Medulla oblongata (tissue), 1 donor: ENCODE data around the gene DCAF7.

Experiments
- DNase-seq: peaks from one replicate; pipeline ENCODE4 v3.0.0-alpha.2; 2015; ENCODE audit errors: extremely low spot score

DCAF7 gene

DNA sequence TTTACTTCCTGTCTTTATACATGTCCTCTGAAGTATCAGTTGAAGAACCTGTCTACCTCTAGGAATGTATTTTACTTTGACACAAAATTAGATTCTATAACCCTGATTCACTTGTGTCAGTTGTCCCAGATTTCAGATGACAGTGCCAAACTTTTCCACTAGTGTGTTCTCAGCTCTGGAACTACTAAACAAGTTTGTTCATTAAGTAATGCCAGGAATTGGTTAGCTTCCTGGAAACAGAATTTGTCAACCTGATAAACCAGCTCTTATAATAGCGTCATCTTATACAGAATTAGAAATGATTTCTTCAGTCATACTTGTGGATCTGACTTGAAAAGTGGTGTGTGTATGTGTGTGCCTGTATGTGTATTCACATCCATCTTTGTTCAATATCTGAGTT lies 79.3 kb downstream of the DCAF7 start:
- DNase-seq, result no peak

DNA sequence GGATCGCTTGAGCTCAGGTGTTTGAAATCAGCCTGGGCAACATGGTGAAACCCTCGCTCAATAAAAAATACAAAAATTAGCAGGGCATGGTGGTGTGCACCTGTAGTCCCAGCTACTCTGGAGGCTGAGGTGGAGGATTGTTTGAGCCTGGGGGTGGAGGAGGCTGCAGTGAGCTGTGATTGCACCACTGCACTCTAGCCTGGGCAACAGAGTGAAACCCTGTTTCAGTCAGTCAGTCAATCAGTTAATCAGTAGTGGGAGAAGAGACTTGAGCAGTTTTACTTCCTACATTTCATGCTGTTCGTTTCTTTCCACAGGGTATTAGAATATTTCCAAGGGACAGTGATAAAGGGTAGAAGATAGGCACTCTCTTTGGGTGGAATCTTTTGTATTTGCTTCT lies 80.8 kb downstream of the DCAF7 start:
- no peak for DNase-seq

DNA sequence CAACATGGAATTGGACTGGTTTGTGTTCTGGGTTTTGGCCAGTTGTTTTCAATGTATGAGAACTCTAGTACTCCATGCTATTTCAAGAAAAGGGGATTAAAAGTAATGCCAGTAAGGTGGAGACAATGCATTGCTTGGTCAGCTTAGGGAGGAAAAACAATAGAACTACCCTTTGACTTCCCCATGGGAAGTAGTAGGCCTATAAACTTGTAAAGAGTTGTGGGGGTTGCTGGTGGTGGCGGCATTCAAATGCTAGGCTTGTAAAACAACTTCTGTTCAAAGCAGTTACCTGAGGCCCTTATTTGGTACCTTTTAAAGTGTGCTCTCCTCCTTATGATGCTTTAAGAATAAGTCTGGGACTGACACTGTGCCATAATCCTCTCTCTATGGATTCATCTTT lies 81.3 kb downstream of the DCAF7 start:
- no peak for DNase-seq

DNA sequence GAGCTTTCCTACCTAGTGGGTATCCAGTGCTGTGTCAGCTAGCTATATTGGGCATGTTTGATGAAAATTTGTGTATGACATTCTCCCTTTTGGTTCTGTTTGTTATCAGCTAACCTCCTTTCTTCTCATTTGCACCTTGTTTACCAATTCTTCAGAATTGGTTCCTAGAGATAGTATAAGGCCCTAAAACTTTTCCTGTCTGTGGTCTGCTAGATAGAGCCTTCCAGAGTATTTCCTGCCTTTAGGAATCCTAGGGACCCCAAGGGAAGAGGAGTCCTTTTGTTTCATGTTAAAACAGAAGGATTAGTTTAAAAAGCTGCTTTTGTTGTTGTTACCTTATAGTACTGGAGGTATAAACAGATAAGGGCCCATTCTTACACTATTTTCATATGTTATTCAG lies 83.5 kb downstream of the DCAF7 start:
- no peak for DNase-seq

DNA sequence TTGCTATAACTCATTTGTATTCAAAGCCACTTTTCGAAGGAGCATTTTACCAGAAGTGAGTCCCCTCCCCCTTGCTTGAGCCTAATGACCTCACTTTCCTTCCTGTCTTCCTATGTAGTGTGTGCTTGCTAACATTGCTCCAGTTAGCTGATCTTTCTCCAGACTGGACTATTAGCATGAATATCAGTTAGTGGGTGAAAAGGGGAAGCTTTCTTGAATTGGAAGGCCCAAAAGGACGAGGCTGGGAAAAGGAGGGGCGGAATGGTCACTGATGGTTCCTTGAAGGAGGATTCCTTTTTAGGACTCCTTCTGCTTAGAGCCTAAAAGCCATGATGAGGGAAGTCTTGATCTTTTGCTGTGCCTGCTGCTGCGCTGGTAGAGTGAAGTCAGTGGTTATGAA lies 83.9 kb downstream of the DCAF7 start:
- peak; percentile 47 for DNase-seq

DNA sequence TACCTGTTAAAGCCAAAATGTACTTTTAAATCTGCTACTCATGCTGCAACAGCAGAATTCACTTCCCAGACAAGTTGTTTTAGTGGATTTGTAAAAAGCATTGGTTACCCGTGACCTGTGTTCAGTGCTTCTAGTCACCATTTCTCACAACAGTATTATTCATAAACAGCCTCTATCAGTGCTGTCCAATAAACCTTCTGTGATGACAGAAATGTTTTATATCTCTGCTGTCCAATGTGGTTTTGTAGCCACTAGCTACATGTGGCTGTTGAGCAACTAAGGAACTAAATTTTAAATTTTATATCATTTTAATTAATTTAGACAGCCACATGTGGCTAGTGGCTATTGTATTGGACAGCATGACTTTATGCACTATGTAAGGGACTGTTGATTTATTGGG lies 84.5 kb downstream of the DCAF7 start:
- DNase-seq, result no peak

DNA sequence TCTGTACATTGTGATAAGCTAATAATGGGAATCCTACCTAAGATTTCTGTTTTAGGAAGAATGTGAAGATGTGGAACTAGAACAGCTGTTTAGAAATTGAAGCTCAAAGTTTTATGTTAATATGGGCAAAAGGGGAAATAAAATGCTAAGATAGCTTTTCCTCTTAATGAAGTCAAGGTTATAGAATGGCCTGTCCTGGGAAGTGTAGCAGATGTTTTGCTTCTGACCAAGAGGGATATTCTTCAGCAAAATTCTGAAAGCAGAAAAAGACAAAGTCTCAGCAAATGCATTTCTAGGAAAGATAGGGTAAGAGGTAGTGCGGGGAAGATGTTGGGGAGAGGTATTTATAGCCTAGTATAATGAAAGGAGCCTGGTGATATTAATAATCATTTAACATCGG lies 85.0 kb downstream of the DCAF7 start:
- DNase-seq, result no peak

DNA sequence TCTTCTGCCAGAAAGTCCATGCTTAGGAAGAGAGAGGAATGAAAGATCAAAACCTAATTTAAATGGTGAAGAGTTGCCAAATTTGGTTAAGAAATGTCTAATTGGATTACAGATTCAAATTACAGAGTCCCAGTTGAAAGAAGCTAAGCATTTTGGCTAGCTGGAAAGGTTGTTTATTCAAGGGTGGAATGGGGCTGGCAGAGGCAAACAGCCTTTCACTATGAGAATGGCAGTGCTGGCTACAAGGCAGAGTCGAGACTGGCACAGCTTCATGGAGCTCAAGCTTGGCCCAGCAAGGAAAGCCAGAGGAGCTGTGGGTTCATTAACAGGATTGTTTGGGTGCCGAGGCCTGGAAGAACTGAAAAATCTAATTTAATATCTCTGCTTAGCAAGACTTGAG lies 85.5 kb downstream of the DCAF7 start:
- peak; percentile 78 for DNase-seq

DNA sequence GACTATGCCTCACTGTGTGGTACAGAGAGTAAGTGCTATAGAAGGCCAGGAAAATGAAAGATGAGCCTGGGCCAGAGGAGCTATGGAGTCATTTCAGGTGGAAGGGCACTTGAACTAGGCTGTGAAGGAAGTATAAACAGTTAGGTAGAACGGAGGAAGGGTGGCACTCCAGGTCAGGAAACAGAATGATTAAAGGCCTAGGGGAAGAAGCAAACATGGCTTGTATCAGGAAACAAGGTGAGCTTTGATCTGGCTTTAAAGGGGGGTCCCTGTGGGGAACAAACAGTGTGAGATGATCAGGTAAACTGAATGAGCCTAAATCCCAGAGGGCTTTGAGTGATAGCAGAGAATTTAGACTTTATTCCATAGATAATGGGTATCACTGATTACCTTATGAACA lies 88.8 kb downstream of the DCAF7 start:
- no peak for DNase-seq

DNA sequence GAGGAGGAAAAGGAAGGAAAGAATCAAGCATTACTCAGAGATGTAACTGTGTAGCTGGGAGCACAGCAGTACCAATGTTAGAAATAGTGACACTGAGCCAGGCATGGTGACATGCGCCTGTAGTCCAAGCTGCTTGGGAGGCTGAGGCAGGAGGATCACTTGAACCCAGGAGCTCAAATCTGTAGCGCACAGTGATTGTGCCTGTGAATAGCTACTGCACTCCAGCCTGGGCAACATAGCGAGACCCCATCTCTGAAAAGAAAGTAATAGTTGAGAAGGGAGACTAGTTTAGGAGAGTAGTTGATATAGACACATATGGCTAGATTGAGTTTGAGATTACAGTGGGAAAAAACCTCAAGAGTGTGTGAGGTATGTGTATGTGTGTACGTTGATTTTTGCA lies 89.8 kb downstream of the DCAF7 start:
- DNase-seq, result no peak

DNA sequence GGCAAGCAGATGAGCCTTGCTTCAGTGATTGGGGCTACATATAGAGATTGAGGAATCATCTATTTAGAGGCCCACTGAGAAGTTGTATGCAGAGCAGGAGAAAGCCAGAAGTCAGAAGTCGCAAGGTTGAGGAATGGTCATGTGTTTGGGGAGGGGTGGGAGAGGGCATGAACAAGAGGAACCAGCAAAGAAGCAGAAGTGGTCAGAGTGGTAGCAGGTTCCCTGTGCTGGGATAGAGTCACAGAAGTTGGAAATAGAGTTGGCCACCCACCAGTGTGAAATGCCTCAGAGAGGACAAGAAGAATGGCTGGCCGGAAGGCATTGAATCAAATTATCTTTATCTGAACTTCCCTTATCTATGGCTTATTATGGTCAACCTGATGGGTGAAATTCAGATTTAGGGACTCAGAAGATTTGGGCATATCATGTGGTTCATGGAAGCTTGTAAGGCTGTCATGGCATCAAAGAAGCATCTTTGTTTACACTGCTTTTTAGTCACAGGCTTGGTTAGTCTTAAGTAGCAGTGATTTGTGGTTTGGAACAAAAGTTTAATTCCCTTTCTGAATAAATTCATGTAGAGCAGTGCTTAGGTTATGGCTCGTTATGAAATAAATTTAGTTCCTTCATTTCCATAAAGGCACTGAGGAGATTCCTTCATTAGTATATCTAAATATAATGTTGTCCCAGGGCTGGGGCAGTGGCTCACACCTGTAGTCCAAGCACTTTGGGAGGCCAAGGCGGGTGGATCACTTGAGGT lies 91.6 kb downstream of the DCAF7 start:
- peak; percentile 88 for DNase-seq
